GM12878 (cell line): ENCODE data around the gene RAP1A. TPM values are rescaled to one million over a fixed set of nuclear protein-coding genes. Genes with fewer than 3 reads are reported as not detected.

Experiments
- BACH1 ChIP-seq: fragments of 450-650 bp; IDR thresholded peaks from 2 replicates; pipeline ENCODE4 v1.6.1; 2017; ENCODE audit warnings: mild to moderate bottlenecking, borderline replicate concordance
- BCL3 ChIP-seq: IDR thresholded peaks from 2 replicates; pipeline ENCODE4 v1.6.1; 2011; ENCODE audit warnings: borderline replicate concordance, low read depth, mild to moderate bottlenecking, moderate library complexity, low read length; ENCODE audit not compliant: insufficient read depth, poor library complexity, severe bottlenecking
- CTCF ChIP-seq, 3 experiments: IDR thresholded peaks in 2 of 3; conservative IDR thresholded peaks in 1 of 3; 2 replicates each; pipeline ENCODE4 v1.5.1; 2011; ENCODE audit warnings: low read depth in 3 of 3, low read length in 3 of 3, mild to moderate bottlenecking in 3 of 3, control low read depth in 2 of 3, moderate library complexity in 2 of 3, inconsistent platforms in 1 of 3, mixed read lengths in 1 of 3; ENCODE audit not compliant: control insufficient read depth in 2 of 3, insufficient read depth in 1 of 3; ENCODE audit errors: extremely low read depth in 1 of 3
- DPF2 ChIP-seq: fragments of 450-650 bp; IDR thresholded peaks from 2 replicates; pipeline ENCODE4 v1.6.1; 2017; ENCODE audit warnings: mild to moderate bottlenecking
- E2F4 ChIP-seq: IDR thresholded peaks from 2 replicates; pipeline ENCODE4 v1.6.1; 2012; ENCODE audit warnings: low read depth, low read length, improper control_type of control experiment
- FOXM1 ChIP-seq: IDR thresholded peaks from 2 replicates; pipeline ENCODE4 v1.6.1; 2012; ENCODE audit warnings: low read depth, mild to moderate bottlenecking, inconsistent platforms, low read length, moderate library complexity
- MEF2A ChIP-seq: IDR thresholded peaks from 2 replicates; pipeline ENCODE4 v1.6.1; 2011; ENCODE audit warnings: low read depth, mild to moderate bottlenecking, low read length, moderate library complexity; ENCODE audit not compliant: insufficient read depth
- NBN ChIP-seq: fragments of 450-650 bp; IDR thresholded peaks from 2 replicates; pipeline ENCODE4 v1.6.1; 2016
- NFYA ChIP-seq: IDR thresholded peaks from 2 replicates; pipeline ENCODE4 v1.6.1; 2011; ENCODE audit warnings: low read depth, mild to moderate bottlenecking, low read length, improper control_type of control experiment, borderline replicate concordance
- NFYB ChIP-seq: IDR thresholded peaks from 2 replicates; pipeline ENCODE4 v1.6.1; 2011; ENCODE audit warnings: low read depth, mild to moderate bottlenecking, low read length, improper control_type of control experiment, moderate library complexity; ENCODE audit not compliant: insufficient read depth
- NR2F1 ChIP-seq: fragments of 450-650 bp; conservative IDR thresholded peaks from 2 replicates; pipeline ENCODE4 v1.6.1; 2017; ENCODE audit warnings: mild to moderate bottlenecking
- NRF1 ChIP-seq: conservative IDR thresholded peaks from 2 replicates; pipeline ENCODE4 v1.6.1; 2011; ENCODE audit warnings: mild to moderate bottlenecking, low read depth, low read length, improper control_type of control experiment
- PML ChIP-seq: IDR thresholded peaks from 2 replicates; pipeline ENCODE4 v1.6.1; 2012; ENCODE audit warnings: low read length, inconsistent platforms
- POLR2A ChIP-seq: IDR thresholded peaks from 2 replicates; pipeline ENCODE4 v1.6.1; 2011; ENCODE audit warnings: low read depth, mild to moderate bottlenecking, low read length
- PRDM15 ChIP-seq: fragments of 450-650 bp; formaldehyde crosslinking; IDR thresholded peaks from 2 replicates; pipeline ENCODE4 v1.4.0; 2020; ENCODE audit warnings: mild to moderate bottlenecking, moderate library complexity
- SMARCA5 ChIP-seq: fragments of 450-650 bp; IDR thresholded peaks from 2 replicates; pipeline ENCODE4 v1.6.1; 2017; ENCODE audit warnings: mild to moderate bottlenecking
- STAT3 ChIP-seq: IDR thresholded peaks from 2 replicates; pipeline ENCODE4 v1.6.1; 2011; ENCODE audit warnings: low read depth, low read length, improper control_type of control experiment
- TCF3 ChIP-seq: IDR thresholded peaks from 2 replicates; pipeline ENCODE4 v1.6.1; 2012; ENCODE audit warnings: low read depth, mild to moderate bottlenecking, low read length, borderline replicate concordance; ENCODE audit not compliant: insufficient read depth
- ZNF384 ChIP-seq: IDR thresholded peaks from 2 replicates; pipeline ENCODE4 v1.6.1; 2012; ENCODE audit warnings: low read depth, mild to moderate bottlenecking, low read length, improper control_type of control experiment, borderline replicate concordance
- polyA plus RNA-seq, 11 experiments: library from polyadenylated mRNA; depleted of rRNA in 4 of 11; unstranded in 6 of 11; stranded (reverse) in 5 of 11; fragments of >200 nt; fragmentation: Nextera tagmentation in 4 of 11; fragmentation: Illumina TruSeq in 1 of 11; extraction: Ambion mirVana in 4 of 11; extraction: Trizol in 1 of 11; gene quantifications; 1 replicate in 1 of 11; 2 replicates in 10 of 11; pipeline versions ENCODE4 v1.2.1 to v1.2.3, GENCODE V29; 2011 to 2016; ENCODE audit warnings: inconsistent platforms in 2 of 11, missing spikeins in 2 of 11, low read depth in 1 of 11
- total RNA-seq, 4 experiments: library from RNA; depleted of rRNA in 3 of 4; stranded (reverse); fragments of >200 nt in 3 of 4; fragmentation: Illumina TruSeq in 1 of 4; extraction: Trizol in 1 of 4; gene quantifications; 2 replicates each; pipeline versions ENCODE4 v1.2.1 to v1.2.3, GENCODE V29; 2013 to 2021
- TF ChIP-seq, protein P1 (sequence below): fragments of 450-650 bp; IDR thresholded peaks from 2 replicates; pipeline ENCODE4 v1.6.1; 2016; ENCODE audit warnings: mild to moderate bottlenecking

The RAP1A gene
- total and polyA plus RNA-seq, 10 of the 15 experiments (the other 5 are each of a cell fraction or from before 2014, with no cell fraction given): 38.4 to 213 (median 86.0) TPM

DNA sequence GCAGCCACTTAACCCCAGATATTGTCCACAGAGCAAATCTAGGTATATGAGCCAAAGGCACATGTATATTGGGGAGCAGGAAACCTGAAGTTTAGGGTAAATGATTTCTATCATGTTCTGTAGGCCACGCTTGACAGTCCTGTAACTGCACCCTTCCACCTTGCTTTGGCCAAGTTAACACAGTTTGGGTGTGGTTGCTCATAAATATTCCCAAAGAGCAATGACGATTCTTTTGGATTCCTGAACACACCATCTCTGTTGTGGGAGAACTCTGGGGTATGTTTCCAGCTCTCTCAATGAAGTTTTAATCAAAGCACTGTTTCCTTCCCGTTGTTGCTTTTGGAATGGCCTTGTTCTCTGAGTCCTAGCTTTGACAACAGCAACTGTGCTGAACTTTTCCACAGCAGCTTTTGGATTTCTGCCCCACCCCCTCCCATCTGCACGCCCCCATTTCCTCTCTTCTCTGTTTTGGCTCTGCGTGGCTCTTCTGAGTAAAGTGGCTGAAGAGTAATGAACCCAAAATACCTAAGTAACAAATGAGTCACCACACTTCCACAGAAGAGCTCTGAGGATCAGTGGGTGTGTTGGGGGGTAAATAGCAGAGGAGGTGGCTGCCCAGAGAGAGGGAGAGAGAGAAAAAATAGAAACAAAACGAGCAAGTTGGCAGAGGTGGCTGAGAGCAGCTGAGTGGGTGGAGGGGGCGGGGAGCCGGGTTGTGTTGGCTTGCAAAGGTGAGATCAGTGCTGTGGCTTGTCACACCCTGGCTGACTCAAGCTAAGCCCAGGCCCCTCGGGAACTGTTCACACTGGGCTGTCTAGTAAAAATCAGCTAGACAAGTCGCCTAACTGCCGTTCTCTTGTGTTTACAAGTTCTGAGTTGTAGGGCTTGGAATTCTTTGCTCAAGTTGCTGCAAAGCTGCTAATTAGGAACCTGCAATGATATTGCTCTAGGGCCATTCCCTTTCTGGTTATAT, 26.9 kb upstream of the RAP1A start (continued):
- peak; percentile 95 for TF ChIP-seq PML
- 0 out of 2 replicates have a peak, but pooled peaks have one; percentile 43 for TF ChIP-seq SMARCA5
- TF ChIP-seq PRDM15 (CRISPR knock-in tag): no peak
- TF ChIP-seq NBN: peak; percentile 99
- TF ChIP-seq BACH1: peak; percentile 95
- TF ChIP-seq DPF2: peak; percentile 98
- TF ChIP-seq NFYA: no peak
- peak; percentile 59; the same call in 1 of the 2 replicates for TF ChIP-seq ZNF384
- peak; percentile 68; the same call in 1 of the 2 replicates for TF ChIP-seq TCF3
- no peak for TF ChIP-seq NRF1
- TF ChIP-seq MEF2A: peak; percentile 99
- peak; percentile 58; the same call in 1 of the 2 replicates for TF ChIP-seq POLR2A
- no peak for TF ChIP-seq CTCF (IDR thresholded peaks at IDR 0.05 in 2 of 3, conservative IDR thresholded peaks at IDR 0.05 in 1 of 3; ENCODE audit: control insufficient read depth in 2 of 3, extremely low read depth in 1 of 3, insufficient read depth in 1 of 3, low read depth in 3 of 3, low read length in 3 of 3)
- TF ChIP-seq, protein P1, sequence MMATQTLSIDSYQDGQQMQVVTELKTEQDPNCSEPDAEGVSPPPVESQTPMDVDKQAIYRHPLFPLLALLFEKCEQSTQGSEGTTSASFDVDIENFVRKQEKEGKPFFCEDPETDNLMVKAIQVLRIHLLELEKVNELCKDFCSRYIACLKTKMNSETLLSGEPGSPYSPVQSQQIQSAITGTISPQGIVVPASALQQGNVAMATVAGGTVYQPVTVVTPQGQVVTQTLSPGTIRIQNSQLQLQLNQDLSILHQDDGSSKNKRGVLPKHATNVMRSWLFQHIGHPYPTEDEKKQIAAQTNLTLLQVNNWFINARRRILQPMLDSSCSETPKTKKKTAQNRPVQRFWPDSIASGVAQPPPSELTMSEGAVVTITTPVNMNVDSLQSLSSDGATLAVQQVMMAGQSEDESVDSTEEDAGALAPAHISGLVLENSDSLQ: peak; percentile 33
- TF ChIP-seq E2F4: no peak
- peak; percentile 97 for TF ChIP-seq FOXM1
- TF ChIP-seq NR2F1: peak; percentile 82
- TF ChIP-seq NFYB: no peak
- TF ChIP-seq STAT3: peak; percentile 82; the same call in 1 of the 2 replicates
- peak; percentile 97 for TF ChIP-seq BCL3
